NCI-H128 (cell line): ENCODE data around the gene GRPEL2.
"Not testable (repeated sequence)": the region's sequence is repeated elsewhere in the genome, so short reads cannot be mapped to it uniquely, and the experiment has no call there.

Experiments
- DNase-seq: peaks from one replicate; lab custom pipeline; 2025; ENCODE audit not compliant: unreplicated experiment; lab: John Stamatoyannopoulos, UW

The GRPEL2 gene

DNA sequence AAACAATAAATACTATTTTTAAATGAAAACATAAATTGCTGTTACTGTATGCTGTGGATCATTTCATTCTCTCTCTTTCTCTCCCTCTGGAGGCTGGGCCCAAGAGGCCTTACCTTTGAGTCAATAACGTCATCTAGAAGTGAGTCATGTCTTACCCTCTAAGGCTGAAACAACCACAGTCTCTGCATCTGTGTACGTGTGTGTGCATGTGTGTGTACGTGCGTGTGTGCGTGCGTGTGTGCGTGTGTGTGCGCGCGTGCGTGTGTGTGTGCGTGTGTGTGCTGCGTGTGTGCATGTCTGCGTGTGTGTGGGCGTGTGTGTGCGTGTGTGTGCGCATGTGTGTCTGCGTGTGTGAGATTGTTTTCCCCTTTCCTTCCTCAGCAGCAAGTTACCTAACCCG is 47.4 kb downstream of the GRPEL2 start:
- DNase-seq: no peak

DNA sequence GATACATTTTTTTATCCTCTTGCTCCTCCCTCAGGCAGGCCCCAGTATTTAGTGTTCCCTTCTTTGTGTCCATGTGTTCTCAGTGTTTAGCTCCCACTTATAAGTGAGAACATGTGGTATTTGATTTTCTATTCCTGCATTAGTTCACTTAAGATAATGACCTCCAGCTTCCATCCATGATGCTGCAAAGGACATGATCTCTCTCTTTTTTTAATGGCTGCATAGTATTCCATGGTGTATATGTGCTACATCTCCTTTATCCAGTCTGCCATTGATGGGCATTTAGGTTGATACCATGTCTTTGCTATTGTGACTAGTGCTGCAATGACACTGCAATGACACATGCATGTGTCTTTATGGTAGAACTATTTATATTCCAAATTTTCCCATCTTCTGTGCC is 49.7 kb downstream of the GRPEL2 start:
- not testable (repeated sequence) for DNase-seq

- DNase-seq: no peak
Observed at GRCh38 chr5:149397530-149397929, 52.2 kb downstream of the GRPEL2 start.

GRCh38 chr5:149398747-149399266 is 53.5 kb downstream of the GRPEL2 start:
- DNase-seq: not testable (repeated sequence)

GRCh38 chr5:149399775-149400174 is 54.5 kb downstream of the GRPEL2 start:
- DNase-seq: no peak

- DNase-seq: no peak
Observed at GRCh38 chr5:149400304-149400703, 55.0 kb downstream of the GRPEL2 start.

DNA sequence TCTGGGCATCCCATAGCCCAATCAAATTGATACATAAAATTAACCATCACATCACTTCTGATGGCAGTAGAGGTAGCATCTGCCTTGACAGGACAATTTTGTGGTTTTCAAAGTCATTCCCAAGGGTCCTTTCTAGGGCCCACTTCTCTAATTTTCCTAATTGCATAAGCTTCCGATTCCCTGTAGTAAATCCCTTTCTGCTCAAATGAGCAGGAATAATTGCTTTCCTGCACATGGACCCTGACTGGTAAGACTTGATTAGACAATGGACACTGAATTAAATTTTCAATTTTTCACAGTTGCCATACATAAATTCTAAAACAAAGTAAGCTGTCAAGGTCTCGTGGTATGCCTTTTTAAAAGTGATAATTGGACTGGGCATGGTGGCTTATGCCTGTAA is 55.8 kb downstream of the GRPEL2 start:
- no peak for DNase-seq

- no peak for DNase-seq
Observed at GRCh38 chr5:149402291-149402690, 57.0 kb downstream of the GRPEL2 start.
